ENCODE measurements around the gene EIF3K.

- TF ChIP-seq CTCF (IDR thresholded peaks at IDR 0.05) (no peak), POLR2A (IDR thresholded peaks at IDR 0.05) (no peak), EP300 (IDR thresholded peaks at IDR 0.05) (no peak)
These were observed 59.4 kb downstream of the EIF3K start for GRCh38 chr19:38678217-38678890.

Data from tibial nerve (tissue), 4 donors.